Measurements from ENCODE around the gene DRC7.

GRCh38 chr16:57743458-57743857 lies 48.9 kb downstream of the DRC7 start:
- TF ChIP-seq CTCF (IDR thresholded peaks at IDR 0.05) (no peak), MAX (IDR thresholded peaks at IDR 0.05; ENCODE audit: low read depth) (no peak), TAF1 (IDR thresholded peaks at IDR 0.05; ENCODE audit: borderline replicate concordance, low read depth, low read length) (no peak), SMC3 (IDR thresholded peaks at IDR 0.05; ENCODE audit: low read depth, low read length) (no peak), JUND (IDR thresholded peaks at IDR 0.05) (no peak), RXRA (IDR thresholded peaks at IDR 0.05; ENCODE audit: borderline replicate concordance, low read depth) (no peak), USF2 (IDR thresholded peaks at IDR 0.05; ENCODE audit: borderline replicate concordance, low read depth, low read length) (no peak), EP300 (IDR thresholded peaks at IDR 0.05; ENCODE audit: borderline replicate concordance in 1 of 2, low read depth in 1 of 2, low read length in 1 of 2) (no peak), PBX3 (IDR thresholded peaks at IDR 0.05) (no peak)
